RCC 7860 (cell line): ENCODE measurements around the gene UNC5B.

Experiments used
- DNase-seq: peaks from one replicate; pipeline ENCODE4 v3.0.0-alpha.2; 2015; ENCODE audit warnings: low spot score
- FAIRE-seq: peaks from 2 replicates; lab custom pipeline; 2012; peaks lifted over from hg19 to GRCh38; lab: Jason Lieb, UNC

Gene UNC5B

GRCh38 chr10:71238626-71239025, 26.3 kb downstream of the UNC5B start:
- no peak for FAIRE-seq
- no peak for DNase-seq

GRCh38 chr10:71239131-71239915, 27.0 kb downstream of the UNC5B start:
- DNase-seq (no peak), FAIRE-seq (no peak)

- FAIRE-seq: no peak
- no peak for DNase-seq
Observed at GRCh38 chr10:71239946-71240795, 27.8 kb downstream of the UNC5B start.

GRCh38 chr10:71241114-71241829, 28.9 kb downstream of the UNC5B start:
- FAIRE-seq: no peak

GRCh38 chr10:71241830-71242621, 29.7 kb downstream of the UNC5B start:
- DNase-seq: no peak
- no peak for FAIRE-seq

More at GRCh38 chr10:71241114-71241829, 28.9 kb downstream of the UNC5B start:
- no peak for DNase-seq

- DNase-seq (no peak), FAIRE-seq (no peak)
Observed at GRCh38 chr10:71242622-71243009, 30.2 kb downstream of the UNC5B start.

GRCh38 chr10:71243756-71244395, 31.5 kb downstream of the UNC5B start:
- FAIRE-seq (no peak), DNase-seq (no peak)

GRCh38 chr10:71244431-71245419, 32.4 kb downstream of the UNC5B start:
- DNase-seq (no peak), FAIRE-seq (no peak)

- DNase-seq: no peak
- no peak for FAIRE-seq
Observed at GRCh38 chr10:71245420-71246325, 33.3 kb downstream of the UNC5B start.

- DNase-seq (no peak), FAIRE-seq (no peak)
Observed at GRCh38 chr10:71246591-71247413, 34.4 kb downstream of the UNC5B start.

GRCh38 chr10:71247414-71247705, 35.0 kb downstream of the UNC5B start:
- no peak for DNase-seq
- FAIRE-seq: no peak

- no peak for FAIRE-seq
- no peak for DNase-seq
Observed at GRCh38 chr10:71247804-71248203, 35.4 kb downstream of the UNC5B start.

- no peak for DNase-seq
- FAIRE-seq: no peak
Observed at GRCh38 chr10:71248210-71248609, 35.8 kb downstream of the UNC5B start.

GRCh38 chr10:71249996-71250395, 37.6 kb downstream of the UNC5B start:
- DNase-seq (no peak), FAIRE-seq (no peak)

GRCh38 chr10:71250405-71250804, 38.0 kb downstream of the UNC5B start:
- FAIRE-seq: no peak
- no peak for DNase-seq

GRCh38 chr10:71250842-71251241, 38.5 kb downstream of the UNC5B start:
- DNase-seq (no peak), FAIRE-seq (no peak)

- no peak for FAIRE-seq
Observed at GRCh38 chr10:71251319-71251718, 38.9 kb downstream of the UNC5B start.

More at GRCh38 chr10:71251319-71251718, 38.9 kb downstream of the UNC5B start:
- DNase-seq: no peak
